Left cardiac atrium (tissue), 4 donors: ENCODE results near the gene ZSWIM5. TPM values are rescaled to one million over a fixed set of nuclear protein-coding genes. Genes with fewer than 3 reads are reported as not detected.
A peak's percentile ranks its signal among the peaks of the same experiment; 100 is the strongest.
"Not testable (repeated sequence)": the region's sequence is repeated elsewhere in the genome, so short reads cannot be mapped to it uniquely, and the experiment has no call there.

Experiments used
- ATAC-seq, 2 donors: fragments of 200-7000 bp; cut with Tn5 transposase; one replicate each; pipeline ENCODE4 v1.9.1; 2020; ENCODE audit warnings: mild to moderate bottlenecking in 2 of 2, moderate library complexity in 2 of 2
- DNase-seq: peaks from one replicate; pipeline ENCODE4 v3.0.0-alpha.2; 2020
- intact Hi-C, 2 donors: fragments of 100-400 bp; cut with DNase I; formaldehyde crosslinking; loops; one replicate each; pipeline versions ENCODE4 v1.14.1 to v1.15.1; 2022 to 2023
- total RNA-seq, 2 donors: library from RNA; stranded (reverse); fragmentation: NEBNext Ultra II Directional; extraction: Animal tissue kit (Norgen Biotek cat#: 25700); gene quantifications; one replicate each; pipeline ENCODE4 v1.2.1, GENCODE V29; 2021
- donor health status: DM: no; HTN: yes; CAD: no.
- donor health status: DM: no; HTN: yes; CAD: no; lungs with severe emphysema.
- donor health status: DM: yes; HTN: yes; CAD: no.
- donor health status: Dilated cardiomyopathy.

ZSWIM5 gene
- total RNA-seq, 2 donors from 2014 or later = 1.3 to 1.5 TPM

- intact Hi-C loops = no loop called here
- DNase-seq (no peak), ATAC-seq (no peak)
Measured at GRCh38 chr1:45206808-45207623, 611 bp upstream of the ZSWIM5 start.

GRCh38 chr1:45205011-45205909, 1.1 kb downstream of the ZSWIM5 start:
- DNase-seq = peak; percentile 63
- ATAC-seq = peak in 1 of 2 donors; percentile 53
- intact Hi-C loops = no loop called here

- DNase-seq = no peak
- intact Hi-C loops = no loop called here
- no peak for ATAC-seq
Measured at GRCh38 chr1:45200906-45201500, 5.4 kb downstream of the ZSWIM5 start.

DNA sequence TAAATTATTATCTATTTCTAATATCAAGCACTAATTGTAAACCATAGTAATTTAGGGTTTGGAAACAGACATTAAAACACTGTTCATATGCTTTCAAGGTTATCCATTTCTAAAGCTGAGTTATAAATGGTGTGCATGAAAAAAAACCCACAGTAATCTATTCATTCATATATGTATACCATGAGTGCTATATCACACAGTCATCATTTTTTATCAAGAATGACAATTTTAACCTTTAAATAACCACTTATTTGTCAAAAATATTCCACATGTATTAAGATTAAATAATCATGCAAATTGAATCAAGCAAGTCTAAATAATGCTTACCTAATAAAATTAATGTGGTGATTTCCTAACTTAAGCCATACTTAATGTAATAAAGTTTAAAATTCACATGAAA, 6.0 kb downstream of the ZSWIM5 start:
- ATAC-seq (no peak), DNase-seq (no peak)
- intact Hi-C loops = no loop called here

DNA sequence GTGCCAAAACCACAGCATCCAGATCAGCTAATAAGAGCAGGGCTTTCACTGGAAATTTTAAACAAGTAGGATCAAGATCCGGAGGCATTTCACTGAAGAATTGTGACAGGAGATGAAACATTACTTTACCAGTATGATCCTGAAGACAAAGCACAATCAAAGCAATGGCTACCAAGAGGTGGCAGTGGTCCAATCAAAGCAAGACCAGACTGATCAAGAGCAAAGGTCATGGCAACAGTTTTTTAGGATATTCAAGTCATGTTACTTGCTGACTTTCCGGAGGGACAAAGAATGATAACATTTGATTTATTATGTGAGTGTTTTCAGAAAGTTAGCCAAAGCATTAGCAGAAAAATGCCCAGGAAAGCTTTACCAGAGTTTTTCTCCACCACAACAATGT, 8.2 kb downstream of the ZSWIM5 start:
- ATAC-seq = no peak
- intact Hi-C loops = no loop called here
- DNase-seq = no peak

GRCh38 chr1:45196863-45197262, 9.5 kb downstream of the ZSWIM5 start:
- intact Hi-C loops = no loop called here
- DNase-seq = no peak
- no peak for ATAC-seq

DNA sequence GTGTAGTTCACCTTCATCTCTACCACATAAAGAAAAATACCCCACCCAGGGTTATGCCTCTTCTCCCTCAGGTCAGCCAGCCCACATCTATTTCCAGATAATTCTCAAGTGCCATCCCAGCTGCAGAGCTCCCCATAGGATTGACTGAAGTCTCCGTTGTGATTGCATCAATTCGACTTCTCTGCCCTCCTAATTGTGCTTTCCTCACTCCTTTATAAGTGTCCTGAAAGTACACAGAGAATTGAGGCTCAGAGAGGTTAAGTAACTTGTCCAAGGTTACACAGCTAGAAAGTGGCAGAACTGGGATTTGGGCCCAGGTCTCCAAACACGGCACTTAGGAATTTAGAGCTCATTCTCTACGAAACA, 15.0 kb downstream of the ZSWIM5 start:
- ATAC-seq (no peak), DNase-seq (no peak)
- intact Hi-C loops = no loop called here

DNA sequence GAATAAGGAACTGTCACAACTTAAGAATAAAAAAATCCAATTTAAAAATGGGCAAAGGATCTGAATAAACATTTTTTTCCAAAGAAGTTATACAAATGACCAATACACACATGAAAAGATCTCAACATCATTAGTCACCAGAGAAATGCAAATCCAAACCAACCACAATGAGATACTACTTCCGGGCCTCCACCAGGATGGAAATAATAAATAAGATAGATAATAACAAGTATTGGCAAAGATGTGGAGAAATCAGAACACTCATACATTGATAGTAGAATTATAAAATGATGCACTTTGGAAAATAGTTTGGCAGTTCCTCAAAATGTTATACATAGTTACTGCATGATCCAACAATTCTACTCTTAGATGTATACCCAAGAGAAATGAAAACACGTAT, 18.7 kb downstream of the ZSWIM5 start:
- ATAC-seq (no peak), DNase-seq (no peak)
- intact Hi-C loops = no loop called here

- DNase-seq, intact Hi-C loops, ATAC-seq: not testable (repeated sequence)
Measured at GRCh38 chr1:45179918-45180519, 26.4 kb downstream of the ZSWIM5 start.

DNA sequence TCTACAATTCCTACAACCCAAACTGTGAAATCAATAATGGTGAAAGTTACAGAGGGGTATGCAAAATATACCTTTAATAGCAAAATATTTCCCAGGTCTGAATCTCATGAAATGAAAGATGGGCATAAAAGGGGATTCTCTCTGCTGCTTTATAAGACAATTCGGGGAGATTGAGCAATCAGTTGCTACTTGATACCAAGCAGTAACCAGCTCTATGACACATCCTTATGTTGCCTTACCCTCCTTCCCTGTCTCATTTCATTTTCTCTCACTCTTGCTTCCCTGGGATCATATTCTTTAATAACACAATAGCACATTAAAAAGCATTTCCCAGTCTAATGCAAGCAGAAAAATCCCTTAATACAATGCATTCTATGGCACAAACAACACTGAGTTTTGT, 29.0 kb downstream of the ZSWIM5 start:
- intact Hi-C loops = no loop called here
- ATAC-seq (no peak), DNase-seq (no peak)

DNA sequence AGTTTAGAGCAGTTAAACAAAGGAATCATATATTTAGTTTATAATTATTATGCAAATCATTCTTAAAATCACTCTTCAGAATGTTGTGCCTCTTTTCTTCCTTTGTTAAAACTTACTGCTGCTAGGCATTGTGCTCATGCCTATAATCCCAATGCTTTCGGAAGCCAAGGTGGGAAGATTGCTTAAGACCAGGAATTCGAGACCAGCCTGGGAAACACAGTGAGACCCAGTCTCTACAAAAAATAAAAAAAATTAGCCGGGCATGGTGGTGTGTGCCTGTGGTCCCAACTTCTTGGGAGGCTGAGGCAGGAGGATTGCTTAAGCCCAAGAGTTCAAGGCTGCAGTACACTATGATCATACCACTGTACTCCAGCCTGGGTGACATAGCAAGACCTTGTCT, 33.6 kb downstream of the ZSWIM5 start:
- intact Hi-C loops = no loop called here
- ATAC-seq = no peak

GRCh38 chr1:45172005-45172404, 34.4 kb downstream of the ZSWIM5 start:
- intact Hi-C loops = no loop called here
- ATAC-seq (no peak), DNase-seq (no peak)

More for the DNA sequence above, 33.6 kb downstream of the ZSWIM5 start:
- DNase-seq = no peak

GRCh38 chr1:45171575-45171974, 34.8 kb downstream of the ZSWIM5 start:
- DNase-seq (no peak), ATAC-seq (no peak)
- intact Hi-C loops = no loop called here

GRCh38 chr1:45170151-45170742, 36.2 kb downstream of the ZSWIM5 start:
- intact Hi-C loops = no loop called here
- DNase-seq = no peak
- no peak for ATAC-seq

- intact Hi-C loops = not testable (repeated sequence)
Measured at GRCh38 chr1:45167947-45168346, 38.5 kb downstream of the ZSWIM5 start.

GRCh38 chr1:45164307-45164706, 42.1 kb downstream of the ZSWIM5 start:
- DNase-seq, intact Hi-C loops, ATAC-seq: not testable (repeated sequence)

More at GRCh38 chr1:45167947-45168346, 38.5 kb downstream of the ZSWIM5 start:
- not testable (repeated sequence) for DNase-seq, ATAC-seq

DNA sequence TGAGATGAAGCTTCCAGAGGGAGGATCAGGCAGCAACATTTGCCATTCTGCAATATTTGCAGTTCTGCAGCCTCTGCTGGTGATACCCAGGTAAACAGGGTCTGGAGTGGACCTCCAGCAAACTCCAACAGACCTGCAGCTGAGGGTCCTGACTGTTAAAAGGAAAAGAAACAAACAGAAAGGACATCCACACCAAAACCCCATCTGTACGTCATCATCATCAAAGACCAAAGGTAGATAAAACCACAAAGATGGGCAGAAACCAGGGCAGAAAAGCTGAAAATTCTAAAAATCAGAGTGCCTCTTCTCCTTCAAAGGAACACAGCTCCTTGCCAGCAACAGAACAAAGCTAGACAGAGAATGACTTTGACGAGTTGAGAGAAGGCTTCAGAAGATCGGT, 43.3 kb downstream of the ZSWIM5 start:
- DNase-seq, intact Hi-C loops, ATAC-seq: not testable (repeated sequence)

DNA sequence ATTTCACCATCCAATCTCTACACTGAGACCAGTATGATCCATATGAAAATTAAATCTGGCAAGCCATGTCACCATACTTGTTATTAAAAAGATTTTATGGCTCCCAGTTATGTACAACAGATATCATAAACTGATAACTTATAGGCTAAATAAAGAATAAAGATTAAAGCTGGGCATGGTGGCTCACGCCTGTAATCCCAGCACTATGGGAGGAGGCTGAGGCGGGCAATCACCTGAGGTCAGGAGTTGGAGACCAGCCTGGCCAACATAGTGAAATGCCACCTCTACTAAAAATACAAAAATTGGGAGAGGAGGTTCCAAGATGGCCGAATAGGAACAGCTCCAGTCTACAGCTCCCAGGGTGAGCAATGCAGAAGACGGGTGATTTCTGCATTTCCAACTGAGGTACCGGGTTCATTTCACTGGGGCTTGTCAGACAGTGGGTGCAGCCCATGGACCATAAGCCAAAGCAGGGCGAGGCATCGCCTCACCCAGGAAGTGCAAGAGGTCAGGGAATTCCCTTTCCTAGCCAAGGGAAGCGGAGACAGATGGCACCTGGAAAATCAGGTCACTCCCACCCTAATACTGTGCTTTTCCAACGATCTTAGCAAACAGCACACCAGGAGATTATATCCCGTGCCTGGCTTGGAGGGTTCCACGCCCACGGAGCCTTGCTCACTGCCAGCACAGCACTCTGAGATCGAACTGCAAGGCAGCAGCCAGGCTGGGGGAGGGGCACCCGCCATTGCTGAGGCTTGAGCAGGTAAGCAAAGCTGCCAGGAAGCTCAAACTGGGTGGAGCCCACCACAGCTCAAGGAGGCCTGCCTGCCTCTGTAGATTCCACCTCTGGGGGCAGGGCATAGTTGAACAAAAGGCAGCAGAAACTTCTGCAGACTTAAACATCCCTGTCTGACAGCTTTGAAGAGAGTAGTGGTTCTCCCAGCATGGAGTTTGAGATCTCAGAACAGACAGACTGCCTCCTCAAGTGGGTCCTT, 44.1 kb downstream of the ZSWIM5 start:
- DNase-seq, ATAC-seq, intact Hi-C loops: not testable (repeated sequence)
